Measurements from ENCODE around the gene POTEI. TPM values are rescaled to one million over a fixed set of nuclear protein-coding genes. Genes with fewer than 3 reads are reported as not detected.

POTEI gene
- total and polyA plus RNA-seq, 2 donors (not counting 1 experiment from before 2014, with no cell fraction given) = not detected

Small RNA genes lying within 50 kb of the gene (small RNA-seq; reads per million reads assigned to genes)
- not detected for gene RF00017 (ENCODE audit: insufficient read length, low read depth, low replicate concordance)
- not detected for gene RNU6-473P (ENCODE audit: insufficient read length, low read depth, low replicate concordance)

Other genes with a start within 250 kb of the POTEI start
- gene IMP4, start 166.4 kb downstream of the POTEI start, total RNA-seq = 91.5 and 102 TPM in 2 replicates
- gene IMP4, start 166.4 kb downstream of the POTEI start, polyA plus RNA-seq = 164 and 168 TPM in 2 replicates
- gene PTPN18, start 153.3 kb downstream of the POTEI start, total RNA-seq = 101 and 102 TPM in 2 replicates
- 44.9 and 91.0 TPM in 2 replicates for gene PTPN18, start 153.3 kb downstream of the POTEI start, polyA plus RNA-seq
- gene CFC1B, start 11.9 kb upstream of the POTEI start, total RNA-seq = not detected in 2 replicates
- not detected in 2 replicates for gene CFC1B, start 11.9 kb upstream of the POTEI start, polyA plus RNA-seq
- not detected in 2 replicates for gene CFC1, start 90.2 kb upstream of the POTEI start, total RNA-seq
- not detected in 2 replicates for gene CFC1, start 90.2 kb upstream of the POTEI start, polyA plus RNA-seq
- not detected in 2 replicates for gene POTEJ, start 102.1 kb upstream of the POTEI start, total RNA-seq
- gene POTEJ, start 102.1 kb upstream of the POTEI start, polyA plus RNA-seq = not detected in 2 replicates
- not detected in 2 replicates for gene GPR148, start 219.7 kb upstream of the POTEI start, total RNA-seq
- gene GPR148, start 219.7 kb upstream of the POTEI start, polyA plus RNA-seq = not detected in 2 replicates
- not detected in 2 replicates for gene AMER3, start 246.2 kb upstream of the POTEI start, total RNA-seq
- not detected in 2 replicates for gene AMER3, start 246.2 kb upstream of the POTEI start, polyA plus RNA-seq